Muscle of arm (tissue), 12 donors: ENCODE data around the gene SLC47A1. TPM values are rescaled to one million over a fixed set of nuclear protein-coding genes. Genes with fewer than 3 reads are reported as not detected.
"Not testable (repeated sequence)": the region's sequence is repeated elsewhere in the genome, so short reads cannot be mapped to it uniquely, and the experiment has no call there.

Experiments
- DNase-seq: peaks from one replicate; pipeline ENCODE4 v3.0.0-alpha.2; 2013
- polyA plus RNA-seq, 12 donors: library from polyadenylated mRNA; unstranded; fragments of 120-200 nt; gene quantifications; one replicate each; pipeline ENCODE4 v1.2.1, GENCODE V29; 2013; ENCODE audit not compliant: insufficient read length in 12 of 12

SLC47A1 gene
- polyA plus RNA-seq, 12 donors, result 0.54 to 3.0 (median 1.7) TPM; not detected in 2

DNA sequence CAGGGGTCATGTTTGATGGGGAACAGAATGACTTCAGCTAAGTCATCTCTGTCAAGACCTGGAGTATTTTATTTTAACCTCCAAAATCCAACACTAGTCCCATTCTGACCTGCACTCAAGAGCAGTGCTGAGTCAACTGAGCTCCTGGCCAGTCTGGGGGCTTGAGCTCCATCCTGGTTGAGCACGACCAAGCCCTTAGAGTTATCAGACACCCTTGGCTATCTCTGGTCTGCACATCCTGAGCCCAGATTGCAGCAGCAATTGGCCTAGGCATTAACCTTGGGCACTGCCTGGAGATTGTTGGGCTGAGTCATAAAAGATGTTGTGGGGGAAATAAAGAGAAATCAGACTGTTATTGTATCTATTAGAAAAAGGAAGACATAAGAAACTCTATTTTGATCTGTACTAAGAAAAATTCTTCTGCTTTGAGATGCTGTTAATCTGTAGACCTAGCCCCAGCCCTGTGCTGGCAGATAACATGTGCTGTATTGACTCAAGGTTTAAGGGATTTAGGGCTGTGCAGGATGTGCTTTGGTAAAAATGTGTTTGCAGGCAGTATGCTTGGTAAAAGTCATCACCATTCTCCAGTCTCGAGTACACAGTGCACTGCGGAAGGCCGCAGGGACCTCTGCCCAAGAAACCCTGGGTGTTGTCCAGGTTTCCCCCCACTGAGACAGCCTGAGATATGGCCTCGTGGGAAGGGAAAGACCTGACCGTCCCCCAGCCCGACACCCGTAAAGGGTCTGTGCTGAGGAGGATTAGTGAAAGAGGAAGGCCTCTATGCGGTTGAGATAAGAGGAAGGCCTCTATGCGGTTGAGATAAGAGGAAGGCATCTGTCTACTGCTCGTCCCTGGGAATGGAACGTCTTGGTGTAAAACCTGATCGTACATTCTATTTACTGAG lies 14.0 kb upstream of the SLC47A1 start:
- DNase-seq, result not testable (repeated sequence)

- DNase-seq, result no peak
Observed at GRCh38 chr17:19520641-19521040, 13.0 kb upstream of the SLC47A1 start.

GRCh38 chr17:19523690-19524089 lies 10.0 kb upstream of the SLC47A1 start:
- no peak for DNase-seq

DNA sequence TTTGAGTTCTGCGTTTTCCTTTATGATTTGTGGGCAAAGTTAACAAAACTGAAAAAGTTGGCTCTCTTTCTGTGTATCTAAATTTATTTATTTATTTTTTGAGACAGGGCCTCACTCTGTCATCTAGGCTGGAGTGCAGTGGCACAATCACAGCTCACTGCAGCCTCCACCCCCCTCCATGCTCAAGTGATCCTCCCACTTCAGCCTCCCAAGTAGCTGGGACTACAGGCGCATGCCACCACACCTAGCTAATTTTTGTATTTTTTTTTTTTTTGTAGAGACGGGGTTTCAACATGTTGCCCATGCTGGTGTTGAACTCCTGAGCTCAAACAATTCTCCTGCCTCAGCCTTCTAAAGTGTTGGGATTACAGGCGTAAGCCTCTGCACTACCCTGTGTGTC lies 6.7 kb upstream of the SLC47A1 start:
- DNase-seq, result not testable (repeated sequence)

DNA sequence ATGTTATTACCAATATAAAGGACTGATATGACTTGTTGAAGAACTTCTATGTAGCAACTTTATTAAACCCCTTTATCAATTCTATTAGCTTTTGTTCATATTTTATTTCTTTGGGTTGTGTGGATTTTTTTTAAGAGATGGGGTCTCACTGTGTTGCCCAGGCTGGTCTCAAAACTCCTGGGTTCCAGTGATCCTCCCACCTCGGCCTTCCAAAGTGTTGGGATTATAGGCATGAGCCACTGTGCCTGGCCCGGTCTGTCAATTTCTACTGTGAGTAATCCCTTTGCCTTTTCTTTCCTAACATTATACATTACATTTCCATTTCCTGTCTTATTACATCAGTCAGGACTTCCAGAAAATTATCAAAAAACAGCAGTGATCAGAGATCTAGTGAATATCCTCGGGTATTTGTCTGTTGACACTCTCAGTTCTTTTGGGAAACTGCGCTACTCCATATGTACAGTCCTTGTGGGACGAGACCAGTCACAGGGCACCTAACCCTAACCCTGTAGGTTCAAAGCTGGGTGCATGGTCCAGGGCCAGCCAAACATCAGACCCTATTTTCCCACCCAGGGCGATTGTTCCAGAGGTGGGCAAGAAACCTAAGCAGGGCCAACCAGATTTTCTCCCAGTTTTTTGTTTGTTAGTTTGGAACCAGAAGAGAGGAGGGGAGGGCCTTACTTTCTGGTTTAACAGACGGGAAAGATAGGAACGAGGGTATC lies 1.7 kb upstream of the SLC47A1 start:
- DNase-seq, result no peak

- DNase-seq, result no peak
Observed at GRCh38 chr17:19533036-19533717, 477 bp upstream of the SLC47A1 start.

GRCh38 chr17:19534562-19535149 lies 1.0 kb downstream of the SLC47A1 start:
- DNase-seq, result no peak

GRCh38 chr17:19537111-19537510 lies 3.5 kb downstream of the SLC47A1 start:
- DNase-seq, result no peak

GRCh38 chr17:19538095-19539039 lies 4.7 kb downstream of the SLC47A1 start:
- no peak for DNase-seq

GRCh38 chr17:19539040-19539399 lies 5.4 kb downstream of the SLC47A1 start:
- no peak for DNase-seq

DNA sequence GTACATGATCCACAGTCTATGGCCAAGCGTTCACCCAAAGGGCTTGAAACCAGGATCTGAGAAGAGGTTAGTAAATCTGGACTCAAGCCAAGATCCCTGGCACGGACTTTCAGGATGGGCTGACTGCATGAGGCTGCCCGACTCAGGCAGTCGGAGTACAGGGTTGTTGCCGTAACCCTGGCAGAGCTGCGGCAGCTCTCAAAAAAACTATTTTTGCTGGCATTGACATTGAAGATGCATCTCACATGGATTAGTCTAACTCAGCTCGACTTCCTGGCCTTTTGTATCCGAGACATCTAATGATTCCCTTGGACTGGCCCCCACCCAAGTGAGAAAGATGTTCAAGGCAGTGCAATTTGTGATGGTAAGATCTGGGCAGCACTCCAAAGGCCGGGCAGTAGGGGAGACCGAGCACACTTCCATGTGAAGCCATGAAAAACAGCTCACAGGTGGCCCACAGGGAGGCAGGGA lies 6.2 kb downstream of the SLC47A1 start:
- DNase-seq, result no peak

DNA sequence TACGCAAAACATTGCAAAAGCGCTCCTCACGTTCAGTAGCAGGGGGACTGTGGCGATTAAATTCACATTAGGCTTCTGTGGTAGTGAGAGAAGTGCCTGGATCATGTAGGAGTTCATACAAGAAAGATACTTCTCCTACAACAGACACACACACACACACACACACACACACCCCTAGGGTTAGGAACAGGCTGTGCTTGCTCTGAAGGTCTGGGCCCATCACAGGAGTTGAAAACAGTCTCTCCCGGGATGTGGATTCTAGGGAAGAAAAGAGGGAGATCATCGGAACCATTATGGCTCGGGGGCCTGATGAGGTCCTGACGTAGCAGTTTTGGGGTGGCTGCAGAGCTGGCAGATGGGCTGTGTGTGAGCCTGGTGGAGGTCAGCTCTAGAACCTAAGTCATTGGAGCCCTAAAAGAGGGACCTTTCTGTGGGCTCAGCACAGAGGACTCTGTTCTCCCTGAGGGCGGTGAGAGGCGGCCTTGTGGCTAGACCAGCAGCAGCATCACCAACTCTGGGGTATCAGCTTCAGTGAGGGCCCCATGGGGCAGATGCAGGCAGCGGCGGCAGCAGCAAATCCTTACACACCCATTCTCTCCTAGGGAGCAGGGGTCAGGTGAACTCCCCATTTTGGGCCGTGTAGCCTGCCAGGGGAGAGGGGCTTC lies 7.2 kb downstream of the SLC47A1 start:
- no peak for DNase-seq

GRCh38 chr17:19541445-19541844 lies 7.8 kb downstream of the SLC47A1 start:
- DNase-seq, result no peak

DNA sequence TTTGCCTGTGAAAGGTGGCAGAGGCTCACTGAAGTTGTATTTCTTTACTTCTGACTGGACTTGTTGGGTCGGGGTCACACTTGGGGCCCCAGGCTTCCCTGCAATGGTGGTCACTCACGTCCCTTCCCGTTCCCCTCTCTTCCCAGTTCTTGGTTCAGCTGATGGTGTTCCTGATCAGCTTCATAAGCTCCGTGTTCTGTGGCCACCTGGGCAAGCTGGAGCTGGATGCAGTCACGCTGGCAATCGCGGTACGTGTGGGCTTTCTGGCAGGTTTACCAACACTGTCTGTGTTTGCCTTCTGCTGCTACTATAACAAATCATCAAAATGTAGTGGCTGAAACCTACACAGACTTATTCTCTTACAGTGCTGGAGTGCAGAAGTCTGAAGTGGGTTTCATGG lies 8.6 kb downstream of the SLC47A1 start:
- no peak for DNase-seq

DNA sequence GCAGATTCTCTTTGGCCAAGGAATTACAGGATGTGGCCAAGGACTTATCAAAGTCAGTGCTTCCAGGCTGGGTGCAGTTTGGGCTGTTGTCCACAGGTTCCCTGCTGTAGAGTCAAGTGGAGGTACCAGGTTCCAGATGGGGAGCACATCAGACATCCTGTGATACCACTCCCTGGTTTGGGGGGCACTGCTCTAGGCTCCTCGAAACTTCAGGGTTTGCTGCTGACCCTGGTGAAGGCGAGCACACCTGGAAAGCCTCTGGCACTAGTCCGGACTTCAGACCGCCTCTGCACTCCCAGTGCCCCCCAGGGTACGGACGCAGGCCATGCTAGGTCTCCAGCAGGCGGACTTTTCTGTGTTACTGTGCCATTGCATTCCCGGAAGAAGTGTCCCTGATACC lies 10.7 kb downstream of the SLC47A1 start:
- no peak for DNase-seq

DNA sequence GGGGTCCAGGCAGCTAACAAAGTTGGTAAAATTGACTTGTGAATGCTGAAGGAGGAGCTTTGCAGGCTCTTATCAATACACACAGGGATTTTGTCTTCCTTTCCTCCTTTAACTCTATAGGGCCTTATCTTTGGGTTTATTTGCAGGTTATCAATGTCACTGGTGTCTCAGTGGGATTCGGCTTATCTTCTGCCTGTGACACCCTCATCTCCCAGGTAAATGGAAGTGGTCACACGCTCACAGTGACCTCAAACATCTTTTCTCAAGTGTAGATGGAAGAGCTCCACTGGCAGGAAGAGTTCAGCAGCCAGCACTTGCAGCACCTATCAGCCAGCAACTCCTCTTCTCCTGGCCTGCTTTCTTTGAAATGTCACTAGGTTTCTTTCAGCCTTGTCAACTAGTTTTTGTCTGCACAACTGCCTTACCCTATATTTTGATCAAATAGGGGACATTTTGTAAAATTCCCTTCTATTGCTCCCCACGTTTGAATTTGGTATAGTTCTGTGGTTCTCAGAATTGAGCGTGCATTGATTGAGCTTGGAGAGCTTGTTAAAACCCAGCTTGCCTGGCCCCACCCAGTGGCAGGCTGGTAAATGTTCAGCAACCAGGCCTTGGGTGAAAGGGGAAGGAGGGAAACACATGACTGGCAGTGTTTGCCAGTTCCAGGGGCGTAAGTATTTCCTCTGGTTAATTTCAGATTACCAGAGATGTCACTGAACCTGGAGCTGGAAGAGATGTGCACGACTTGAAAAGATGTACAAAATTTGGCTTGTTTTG lies 12.8 kb downstream of the SLC47A1 start:
- no peak for DNase-seq

DNA sequence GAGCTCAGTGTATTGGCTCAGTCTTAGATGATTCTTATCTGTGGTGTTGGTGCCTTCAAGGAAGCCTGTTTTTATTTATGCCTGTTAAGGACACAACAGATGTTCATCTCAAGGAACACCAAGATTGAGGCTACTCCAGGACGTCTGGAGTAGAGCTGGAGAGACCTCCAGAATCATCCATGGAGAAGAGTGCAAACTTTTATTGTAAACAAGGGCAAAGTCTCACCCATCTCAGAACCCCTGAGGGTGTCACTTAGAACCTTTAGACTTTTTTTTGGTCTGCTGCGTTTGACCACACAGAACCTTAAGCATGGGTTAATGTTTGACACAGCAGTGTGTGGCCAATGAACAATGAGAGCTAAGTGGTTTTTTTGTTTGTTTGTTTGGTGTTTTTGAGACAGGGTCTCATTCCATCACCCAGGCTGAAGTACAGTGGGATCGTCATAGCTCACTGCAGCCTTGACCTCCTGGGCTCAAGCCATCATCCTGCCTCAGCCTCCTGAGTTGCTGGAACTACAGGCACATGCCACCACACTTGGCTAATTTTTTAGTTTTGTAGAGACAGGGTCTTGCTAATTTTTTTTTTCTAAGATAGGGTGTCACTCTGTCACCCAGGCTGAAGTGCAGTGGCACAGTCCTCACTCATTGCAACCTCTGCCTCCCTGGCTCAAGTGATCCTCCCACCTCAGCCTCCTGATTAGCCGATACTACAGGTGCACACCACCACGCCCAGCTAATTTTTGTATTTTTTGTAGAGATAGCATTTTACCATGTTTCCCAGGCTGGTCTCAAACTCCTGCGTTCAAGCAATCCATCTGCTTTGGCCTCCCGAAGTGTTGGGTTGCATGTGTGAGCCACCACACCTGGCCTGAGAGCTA lies 16.3 kb downstream of the SLC47A1 start:
- DNase-seq, result no peak

- no peak for DNase-seq
Observed at GRCh38 chr17:19551165-19551564, 17.5 kb downstream of the SLC47A1 start.
